GM18499 (cell line): Measurements from ENCODE around the gene TOMM40L.

Experiments used
- ATAC-seq: cut with Tn5 transposase; IDR thresholded peaks from one replicate; pipeline ENCODE4 v1.9.1; 2021; ENCODE audit warnings: moderate number of reproducible peaks; ENCODE audit not compliant: insufficient read depth, unreplicated experiment

Gene TOMM40L

GRCh38 chr1:161196521-161197451 lies 29.1 kb upstream of the TOMM40L start:
- no peak for ATAC-seq

- ATAC-seq, result no peak
These were observed 28.2 kb upstream of the TOMM40L start for GRCh38 chr1:161197560-161198193.

GRCh38 chr1:161198194-161198896 lies 27.5 kb upstream of the TOMM40L start:
- no peak for ATAC-seq

DNA sequence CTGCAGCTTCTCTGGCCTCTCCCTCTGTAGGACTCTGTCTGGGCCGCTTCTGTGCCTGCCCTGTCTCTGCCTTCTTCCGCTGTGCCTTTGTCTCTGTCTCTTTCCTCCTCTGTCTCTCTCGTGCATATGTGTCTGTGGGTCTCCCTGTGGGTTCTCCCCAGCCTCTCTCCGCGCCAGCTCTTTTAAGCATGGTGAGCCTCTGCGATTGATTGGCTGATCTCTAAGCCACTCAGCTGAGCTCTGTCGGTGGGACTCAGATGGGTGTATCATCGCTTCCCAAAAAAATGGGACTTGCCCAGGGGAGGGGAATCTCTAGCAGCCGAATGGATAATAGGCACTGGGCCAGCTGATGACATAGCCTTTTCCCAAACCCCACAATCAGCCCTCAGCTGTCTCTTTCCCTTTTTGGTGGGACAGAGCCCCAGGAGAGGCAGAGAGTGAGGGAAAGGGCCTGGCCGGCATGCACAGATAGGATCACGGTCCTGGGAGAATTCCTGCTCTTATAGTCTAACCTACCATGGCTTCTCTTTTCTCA lies 26.9 kb upstream of the TOMM40L start, which contains the start of gene ADAMTS4:
Gene ADAMTS4, minus strand, starts transcription at position 158 of the 535 bp plus-strand sequence. CDS start 427 bp downstream, outside the sequence.
- ATAC-seq, result no peak

DNA sequence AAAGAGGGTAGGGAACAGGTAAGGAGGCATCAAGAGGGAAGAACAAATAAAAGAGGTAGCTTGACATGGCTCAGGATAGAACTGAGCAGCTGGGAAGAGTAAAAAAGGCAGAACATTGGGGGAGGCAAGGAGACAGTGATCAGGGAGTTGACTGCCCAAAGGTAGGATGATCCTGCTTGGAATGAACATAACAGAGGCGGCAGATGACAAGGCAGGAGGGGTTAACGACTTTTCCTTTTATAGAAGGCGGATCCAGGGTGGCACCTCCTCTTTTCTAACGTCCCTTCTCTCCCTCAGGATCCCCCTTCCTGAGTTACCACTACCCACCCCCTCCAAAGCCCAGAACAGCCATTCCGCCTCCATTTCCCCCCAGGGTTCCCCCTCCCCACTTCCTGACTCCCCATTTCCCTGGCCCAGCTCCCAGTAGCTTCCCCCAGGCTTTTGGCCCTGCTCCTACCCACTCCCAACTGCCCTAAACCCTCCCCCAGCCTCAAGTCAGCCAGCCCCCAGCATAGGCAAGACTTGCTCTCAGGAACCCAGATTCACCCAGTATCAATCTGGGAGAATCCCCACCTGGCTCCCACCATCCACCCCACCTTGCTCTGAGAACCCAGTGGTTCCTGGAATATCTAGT lies 26.2 kb upstream of the TOMM40L start:
- no peak for ATAC-seq

- no peak for ATAC-seq
These were observed 25.4 kb upstream of the TOMM40L start for GRCh38 chr1:161200421-161200991.

GRCh38 chr1:161200992-161201835 lies 24.6 kb upstream of the TOMM40L start:
- no peak for ATAC-seq

DNA sequence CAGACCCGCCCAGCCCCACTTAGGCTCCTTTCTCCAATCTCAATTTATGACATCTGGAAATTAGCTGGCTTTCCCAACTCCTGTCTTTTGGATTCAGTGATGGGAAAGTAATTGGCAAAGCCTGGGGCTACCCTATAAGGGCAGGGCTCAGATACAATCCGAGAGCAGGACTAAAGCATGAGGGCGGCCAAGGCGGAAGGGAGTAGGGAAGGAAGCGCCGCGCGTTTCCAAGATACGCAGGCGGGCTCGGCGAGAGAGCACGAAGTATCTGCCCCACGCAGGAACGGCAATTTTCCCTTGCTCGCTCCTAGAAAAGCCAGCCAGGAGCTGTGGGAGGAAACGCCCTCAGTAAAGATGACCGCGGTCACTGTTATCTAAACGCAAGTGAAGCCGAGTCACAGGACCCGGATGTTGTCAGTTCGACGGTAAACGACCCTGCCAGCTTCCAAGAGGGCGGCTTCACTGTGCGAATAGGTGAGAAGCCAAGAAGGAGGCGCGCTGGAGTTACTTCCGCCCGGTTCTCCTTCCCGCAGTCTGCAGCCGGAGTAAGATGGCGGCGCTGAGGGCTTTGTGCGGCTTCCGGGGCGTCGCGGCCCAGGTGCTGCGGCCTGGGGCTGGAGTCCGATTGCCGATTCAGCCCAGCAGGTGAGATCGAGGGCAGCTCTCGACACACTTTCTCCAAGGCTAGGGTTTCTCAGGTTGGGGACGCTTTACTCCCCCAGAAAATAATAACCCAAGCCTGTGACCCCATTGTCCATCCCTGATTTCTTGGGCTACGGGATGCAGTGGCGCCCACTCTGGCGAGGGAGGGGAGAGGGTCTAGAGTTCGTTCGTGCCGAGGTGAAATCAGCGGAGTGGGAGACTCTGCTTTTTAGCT lies 23.8 kb upstream of the TOMM40L start, which contains the start of gene NDUFS2:
Gene NDUFS2, plus strand, starts transcription at position 532 of the 877 bp plus-strand sequence. Its CDS starts 19 bp downstream, at position 551.
- peak; percentile 89 for ATAC-seq

- no peak for ATAC-seq
These were observed 19.3 kb upstream of the TOMM40L start for GRCh38 chr1:161206411-161207140.

DNA sequence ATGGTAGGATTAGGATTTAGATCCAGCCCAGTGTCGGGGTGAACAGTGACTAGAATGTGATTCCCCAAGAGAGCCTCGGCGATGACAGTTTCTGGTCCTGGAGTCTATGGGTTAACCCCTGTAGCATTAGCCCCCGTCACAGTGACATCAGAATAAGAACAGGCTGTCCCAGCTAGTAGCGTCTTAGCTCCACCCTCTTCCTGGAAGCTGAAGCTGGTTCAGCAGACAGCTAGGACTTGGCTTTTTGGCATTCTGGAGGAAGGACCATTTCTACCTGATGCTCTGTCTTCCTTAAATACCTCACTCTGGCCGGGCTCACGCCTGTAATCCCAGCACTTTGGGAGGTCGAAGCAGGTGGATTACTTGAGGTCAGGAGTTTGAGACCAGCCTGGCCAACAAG lies 18.7 kb upstream of the TOMM40L start:
- no peak for ATAC-seq

- no peak for ATAC-seq
These were observed 16.0 kb upstream of the TOMM40L start for GRCh38 chr1:161209790-161210409.

DNA sequence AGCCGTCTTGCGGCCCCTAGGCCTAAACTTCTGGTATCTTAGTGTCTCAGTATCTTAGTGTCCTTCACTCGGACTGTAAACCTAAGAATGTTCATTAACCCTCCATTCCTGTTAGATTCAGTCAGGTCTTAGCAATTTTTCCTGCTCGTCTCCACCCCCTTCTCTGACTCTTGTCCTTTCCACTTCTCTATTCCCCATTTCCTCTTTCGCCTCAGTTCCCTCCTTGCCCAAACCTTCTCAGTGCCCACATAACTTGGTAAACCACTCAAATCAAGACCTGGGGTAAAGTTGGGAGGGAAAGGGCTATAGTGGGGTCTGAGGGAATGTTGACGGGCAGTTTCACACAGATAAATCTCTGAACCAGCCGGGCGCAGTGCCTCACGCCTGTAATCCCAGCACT lies 11.5 kb upstream of the TOMM40L start:
- no peak for ATAC-seq

DNA sequence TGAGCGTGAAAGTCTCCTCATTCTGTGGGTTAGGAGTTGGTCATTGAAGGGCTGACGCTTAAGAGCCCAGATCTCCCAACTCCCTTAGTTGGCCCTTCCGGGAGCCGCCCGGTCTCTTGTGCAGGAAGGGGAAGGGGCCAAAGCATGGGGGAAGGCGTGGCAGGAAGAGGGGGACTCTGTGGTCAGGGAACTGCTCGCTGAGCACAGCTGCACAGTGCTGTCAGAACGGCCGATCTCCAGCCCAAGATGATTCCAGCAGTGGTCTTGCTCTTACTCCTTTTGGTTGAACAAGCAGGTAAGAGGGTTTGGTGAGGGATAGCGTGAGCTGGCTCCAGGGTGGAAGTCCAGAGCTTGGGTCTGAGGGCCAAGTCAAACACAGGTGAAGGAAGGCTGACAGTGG lies 10.8 kb upstream of the TOMM40L start, which contains the start of gene FCER1G:
Gene FCER1G, plus strand, starts transcription at position 220 of the 400 bp plus-strand sequence. Its CDS starts 27 bp downstream, at position 247.
- no peak for ATAC-seq

GRCh38 chr1:161216945-161217712 lies 8.7 kb upstream of the TOMM40L start:
- peak; percentile 84 for ATAC-seq

DNA sequence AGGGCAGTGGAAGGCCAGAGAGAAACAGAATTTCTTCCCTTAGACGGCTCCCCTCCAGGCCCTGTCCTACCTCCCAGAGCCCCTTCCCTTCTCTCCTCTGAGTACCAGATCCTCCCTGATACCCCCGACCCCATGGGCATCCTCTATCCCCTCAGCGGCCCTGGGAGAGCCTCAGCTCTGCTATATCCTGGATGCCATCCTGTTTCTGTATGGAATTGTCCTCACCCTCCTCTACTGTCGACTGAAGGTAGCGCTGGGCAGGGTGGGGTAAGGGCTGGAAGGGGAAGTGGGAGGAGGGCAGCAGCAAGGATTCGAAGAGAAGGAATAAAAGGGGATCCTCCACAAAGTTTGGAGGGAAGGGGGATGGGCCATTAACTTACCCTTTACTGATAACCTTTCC lies 8.0 kb upstream of the TOMM40L start:
- no peak for ATAC-seq
